ENCODE measurements around the gene RNPEPL1.

Gene RNPEPL1

GRCh38 chr2:240577281-240578109, 9.2 kb downstream of the RNPEPL1 start:
- DNase-seq = no peak

- no peak for DNase-seq
Observed at GRCh38 chr2:240578110-240578450, 9.8 kb downstream of the RNPEPL1 start.

- peak in 1 of 5 donors; percentile 2 for DNase-seq
Observed at GRCh38 chr2:240578488-240578887, 10.2 kb downstream of the RNPEPL1 start.

- DNase-seq = peak in 1 of 5 donors; percentile 5
Observed at GRCh38 chr2:240579071-240579762, 10.9 kb downstream of the RNPEPL1 start.

- DNase-seq = peak; percentile 64 to 87 (median 77)
Observed at GRCh38 chr2:240579771-240580614, 11.7 kb downstream of the RNPEPL1 start.

GRCh38 chr2:240581811-240582210, 13.5 kb downstream of the RNPEPL1 start:
- no peak for DNase-seq

- no peak for DNase-seq
Observed at GRCh38 chr2:240582781-240583180, 14.5 kb downstream of the RNPEPL1 start.

GRCh38 chr2:240583774-240584173, 15.5 kb downstream of the RNPEPL1 start:
- no peak for DNase-seq

- DNase-seq = peak in 1 of 5 donors; percentile 34
Observed at GRCh38 chr2:240584486-240585031, 16.3 kb downstream of the RNPEPL1 start.

- DNase-seq = no peak
Observed at GRCh38 chr2:240585101-240585500, 16.8 kb downstream of the RNPEPL1 start.

GRCh38 chr2:240585681-240586197, 17.5 kb downstream of the RNPEPL1 start:
- DNase-seq = no peak

- peak; percentile 93 to 96 (median 95) for DNase-seq
Observed at GRCh38 chr2:240586198-240586918, 18.1 kb downstream of the RNPEPL1 start, which contains the start of gene CAPN10. CAPN10 (plus strand) TSS chr2:240586734; CDS start chr2:240586912, 178 bp downstream.

GRCh38 chr2:240586919-240587800, 18.9 kb downstream of the RNPEPL1 start:
- DNase-seq = peak; percentile 27 to 60 (median 53)

GRCh38 chr2:240588006-240588655, 19.8 kb downstream of the RNPEPL1 start:
- DNase-seq = peak in 1 of 5 donors; percentile 1

- no peak for DNase-seq
Observed at GRCh38 chr2:240588669-240589068, 20.4 kb downstream of the RNPEPL1 start.

- DNase-seq = no peak
Observed at GRCh38 chr2:240589375-240589774, 21.1 kb downstream of the RNPEPL1 start.

GRCh38 chr2:240589850-240590525, 21.7 kb downstream of the RNPEPL1 start:
- peak in 1 of 5 donors; percentile 5 for DNase-seq

- DNase-seq = no peak
Observed at GRCh38 chr2:240590681-240591111, 22.4 kb downstream of the RNPEPL1 start.

GRCh38 chr2:240591226-240591625, 22.9 kb downstream of the RNPEPL1 start:
- no peak for DNase-seq

All from T-helper 1 cell (primary cell).